NCI-H748 treated with DMSO at 0.1 percent for 48 hours (cell line): ENCODE measurements around the gene AAMDC.
"Not testable (repeated sequence)": the region's sequence is repeated elsewhere in the genome, so short reads cannot be mapped to it uniquely, and the experiment has no call there.

ENCODE experiments used
- DNase-seq: peaks from one replicate; lab custom pipeline; 2025; lab: John Stamatoyannopoulos, UW

The AAMDC gene

DNA sequence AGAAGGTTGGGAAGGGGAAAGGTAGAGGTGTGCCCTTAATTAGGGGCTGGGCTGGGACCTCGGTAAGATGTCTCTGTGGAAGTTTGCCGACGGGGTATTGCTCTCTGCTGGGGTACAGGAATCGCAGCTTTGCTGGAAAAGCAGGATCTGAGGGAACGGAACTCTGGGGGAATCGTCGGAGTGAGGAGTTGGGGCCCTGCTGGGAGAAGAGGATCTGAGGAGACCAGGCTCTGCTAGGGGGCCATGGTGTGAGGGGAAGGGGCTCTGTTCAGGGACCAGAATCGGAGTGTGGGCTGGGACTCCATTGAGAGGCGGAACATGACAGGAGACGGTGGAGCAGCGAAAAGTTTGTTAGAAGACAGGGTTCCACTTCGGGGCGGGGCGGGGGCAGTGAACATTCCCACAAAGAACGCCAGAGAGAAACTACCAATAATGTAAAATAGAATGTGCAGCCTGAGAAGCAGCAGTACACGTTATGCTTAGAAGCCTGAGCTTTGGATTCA lies 456 bp downstream of the AAMDC start:
- no peak for DNase-seq

DNA sequence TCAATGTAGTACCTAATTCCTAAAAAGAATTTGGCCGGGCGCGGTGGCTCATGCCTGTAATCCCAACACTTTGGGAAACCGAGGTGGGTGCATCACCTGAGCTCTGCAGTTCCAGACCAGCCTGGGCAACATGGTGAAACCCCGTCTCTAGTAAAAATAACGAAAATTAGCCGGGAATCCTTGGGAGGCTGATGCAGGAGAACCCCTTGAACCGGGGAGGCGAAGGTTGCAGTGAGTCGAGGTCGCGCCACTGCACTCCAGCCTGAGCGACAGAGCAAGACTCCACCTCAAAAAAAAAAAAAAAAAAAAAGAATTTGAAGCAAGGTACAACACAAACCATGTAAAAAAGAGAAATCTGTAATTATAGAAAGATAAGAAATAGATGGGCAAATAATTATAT lies 1.2 kb downstream of the AAMDC start:
- not testable (repeated sequence) for DNase-seq

DNA sequence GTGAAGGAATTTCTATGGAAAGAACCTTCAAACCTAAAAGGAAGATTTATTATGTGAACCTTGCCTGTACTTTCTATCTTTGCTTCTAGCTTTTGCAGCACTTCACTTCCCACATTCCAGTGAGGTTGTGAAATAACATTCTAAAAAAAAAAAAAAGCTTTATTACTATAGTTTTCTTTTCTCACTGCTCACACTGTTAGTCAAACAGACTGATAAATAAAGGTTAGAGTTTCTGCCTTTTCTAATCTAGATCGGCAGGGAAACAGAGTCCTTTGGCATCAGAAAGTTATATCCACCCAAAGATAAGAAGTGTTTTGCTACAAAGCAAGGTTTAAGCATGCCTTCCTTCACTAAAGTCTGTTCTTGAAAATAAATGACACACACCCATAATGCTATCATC lies 2.8 kb downstream of the AAMDC start:
- no peak for DNase-seq

DNA sequence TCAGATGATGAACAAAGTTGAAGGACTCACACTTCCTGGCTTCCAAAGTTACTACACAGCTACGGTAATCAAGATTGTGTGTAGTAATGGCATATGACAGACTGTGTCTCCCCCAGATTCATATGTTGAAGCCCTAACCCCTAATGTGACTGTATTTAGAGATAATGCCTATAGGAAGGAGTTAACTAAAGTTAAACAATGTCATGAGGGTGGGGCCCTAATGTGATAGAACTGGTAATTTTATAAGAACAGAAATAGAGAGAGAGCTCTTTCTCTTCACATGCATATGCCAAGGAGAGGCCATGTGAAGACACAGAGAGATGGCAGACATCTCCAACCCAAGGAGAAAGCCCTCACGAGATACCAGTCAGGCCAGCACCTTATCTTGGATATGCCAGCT lies 8.0 kb downstream of the AAMDC start:
- no peak for DNase-seq

DNA sequence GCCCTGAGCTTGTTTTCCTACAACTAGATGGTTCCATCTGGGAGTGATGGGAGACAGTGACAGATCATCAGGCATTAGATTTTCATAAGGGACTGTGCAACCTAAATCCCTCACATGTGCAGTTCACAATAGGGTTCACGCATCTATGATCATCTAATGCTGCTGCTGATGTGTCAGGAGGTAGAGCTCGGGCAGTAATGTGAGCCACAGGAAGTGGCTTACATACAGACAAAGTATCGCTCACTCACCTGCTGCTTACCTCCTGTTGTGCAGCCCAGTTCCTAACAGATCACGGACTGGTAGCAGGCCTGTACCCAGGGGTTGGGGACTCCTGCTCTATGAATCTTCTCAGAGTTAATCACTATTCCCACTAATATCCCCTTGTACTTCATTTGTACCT lies 12.4 kb downstream of the AAMDC start:
- no peak for DNase-seq

DNA sequence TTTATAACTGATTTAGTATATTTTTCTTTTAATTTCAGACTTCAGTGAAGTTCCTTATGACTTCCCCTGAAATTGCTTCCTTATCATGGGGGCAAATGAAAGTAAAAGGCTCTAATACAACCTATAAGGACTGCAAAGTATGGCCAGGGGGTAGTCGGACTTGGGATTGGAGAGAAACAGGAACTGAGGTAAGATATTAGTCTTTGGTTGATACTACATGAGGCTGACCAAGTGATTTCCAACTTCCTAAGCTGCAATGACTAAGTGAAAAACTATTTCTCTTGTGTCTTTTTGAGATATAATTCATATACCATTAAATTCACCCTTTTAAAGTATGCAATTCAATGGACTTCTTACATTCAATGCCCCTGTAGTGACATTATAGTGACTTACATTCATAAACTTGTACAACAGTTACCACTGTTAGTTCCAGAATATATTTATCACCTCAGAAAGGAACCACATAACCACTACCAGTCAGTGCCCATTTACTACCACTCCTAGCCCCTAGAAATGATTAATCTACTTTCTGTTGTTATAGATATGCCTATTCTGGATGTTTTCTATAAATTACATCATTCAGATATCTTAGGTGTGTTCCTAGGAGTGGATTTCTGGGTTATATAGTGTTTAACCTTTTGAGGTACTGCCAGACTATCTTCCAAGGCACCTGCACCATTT lies 21.6 kb downstream of the AAMDC start:
- DNase-seq = no peak

DNA sequence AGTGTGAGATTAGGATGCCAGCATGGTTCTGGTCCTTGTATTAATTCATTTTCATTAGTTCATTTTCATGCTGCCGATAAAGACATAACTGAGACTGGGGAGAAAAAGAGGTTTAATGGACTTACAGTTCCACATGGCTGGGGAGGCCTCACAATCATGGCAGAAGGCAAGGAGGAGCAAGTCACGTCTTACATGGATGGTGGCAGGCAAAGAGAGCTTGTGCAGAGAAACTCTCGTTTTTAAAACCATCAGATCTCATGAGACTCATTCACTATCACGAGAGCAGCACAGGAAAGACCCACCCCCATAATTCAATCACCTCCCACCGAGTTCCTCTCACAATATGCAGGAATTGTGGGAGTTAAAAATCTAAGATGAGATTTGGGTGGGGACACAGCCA lies 22.8 kb downstream of the AAMDC start:
- DNase-seq = not testable (repeated sequence)

DNA sequence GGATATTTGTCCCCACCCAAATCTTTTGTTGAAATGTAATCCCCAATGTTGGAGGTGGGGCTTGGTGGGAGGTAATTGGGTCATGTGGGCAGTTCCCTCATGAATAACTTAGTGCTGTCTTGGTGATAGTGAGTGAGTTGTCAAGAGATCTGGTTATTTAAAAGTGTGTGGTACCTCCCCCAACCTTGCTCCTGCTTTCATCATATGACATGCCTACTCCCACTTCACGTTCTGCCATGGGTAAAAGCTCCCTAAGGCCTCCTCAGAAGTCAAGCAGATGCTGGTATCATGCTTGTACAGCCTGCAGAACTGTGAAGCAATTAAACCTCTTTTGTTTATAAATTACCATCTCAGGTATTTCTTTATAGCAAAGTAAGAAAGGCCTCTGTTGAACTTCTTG lies 30.6 kb downstream of the AAMDC start:
- DNase-seq = no peak

DNA sequence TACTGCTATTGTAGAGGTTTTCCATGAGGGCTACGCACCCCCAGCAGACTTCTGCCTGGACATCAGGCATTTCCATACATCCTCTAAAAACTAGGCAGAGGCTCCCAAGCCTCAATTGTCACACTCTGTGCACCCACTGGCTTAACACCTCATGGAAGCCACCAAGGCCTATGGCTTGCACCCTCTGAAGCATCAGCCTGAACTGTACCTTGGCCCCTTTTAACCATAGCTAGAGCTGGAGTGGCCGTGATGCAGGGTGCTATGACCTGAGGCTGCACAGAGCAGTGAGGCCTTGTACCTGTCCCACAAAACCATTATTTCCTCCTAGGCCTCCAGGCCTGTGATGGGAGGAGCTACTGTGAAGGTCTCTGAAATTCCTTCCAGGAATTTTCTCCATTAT lies 33.9 kb downstream of the AAMDC start:
- DNase-seq = no peak

DNA sequence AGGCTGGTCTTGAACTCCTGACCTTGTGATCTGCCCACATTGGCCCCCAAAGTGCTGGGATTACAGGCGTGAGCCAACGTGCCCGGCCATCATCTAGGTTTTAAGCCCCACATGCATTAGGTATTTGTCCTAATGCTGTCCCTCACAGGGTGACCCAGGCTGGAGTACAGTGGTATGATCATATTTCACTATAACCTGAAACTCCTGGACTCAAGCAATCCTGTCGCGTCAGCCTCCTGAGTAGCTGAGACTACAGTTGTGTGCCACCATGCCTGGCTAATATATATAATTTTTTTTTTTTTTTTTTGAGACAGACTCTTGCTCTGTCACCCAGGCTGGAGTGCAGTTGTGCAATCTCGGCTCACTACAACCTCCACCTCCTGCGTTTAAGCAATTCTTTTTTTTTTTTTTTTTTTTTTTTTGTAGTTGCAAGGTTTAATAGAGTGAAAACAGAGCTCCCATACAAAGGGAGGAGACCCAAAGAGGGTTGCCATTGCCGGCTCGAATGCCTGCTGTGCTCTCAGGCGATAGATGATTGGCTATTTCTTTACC lies 37.0 kb downstream of the AAMDC start:
- not testable (repeated sequence) for DNase-seq

DNA sequence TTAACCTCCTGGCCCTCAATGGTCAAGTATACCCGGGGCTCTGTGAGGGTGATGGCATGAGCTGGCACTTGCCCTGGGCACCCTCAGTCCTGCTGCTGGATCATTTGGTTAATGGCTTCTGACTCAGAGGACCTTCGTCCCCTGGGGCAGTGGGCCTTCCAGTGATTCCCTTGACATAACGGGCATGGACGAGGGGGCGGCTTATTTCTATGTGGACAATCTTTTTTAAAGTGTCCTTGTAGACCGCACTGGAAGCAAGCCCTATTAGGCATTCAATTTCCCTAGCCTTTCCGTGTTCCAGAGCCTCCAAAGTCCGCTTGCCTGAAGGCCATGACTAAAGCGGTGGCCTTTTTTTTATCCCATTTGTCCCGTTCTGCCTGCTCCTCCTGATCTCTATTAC lies 40.5 kb downstream of the AAMDC start:
- not testable (repeated sequence) for DNase-seq

DNA sequence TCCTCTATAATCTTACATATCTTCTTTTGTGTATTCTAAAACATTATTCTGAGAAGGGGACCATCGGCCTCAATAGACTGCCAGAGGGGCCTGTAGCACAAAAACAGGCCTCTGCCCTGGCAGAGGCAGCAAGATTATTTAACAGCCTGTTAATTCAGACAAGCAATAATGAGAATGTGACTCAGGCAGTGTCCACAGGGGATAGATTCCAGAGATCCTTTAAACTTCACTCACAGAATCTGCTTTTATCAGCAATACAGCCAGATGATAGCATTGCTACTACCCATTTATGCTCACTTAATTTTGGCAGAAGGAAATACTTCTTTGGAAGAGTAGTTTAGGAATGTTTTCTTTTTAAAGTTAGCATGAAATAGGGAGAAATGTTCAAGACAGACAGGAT lies 44.9 kb downstream of the AAMDC start:
- no peak for DNase-seq

DNA sequence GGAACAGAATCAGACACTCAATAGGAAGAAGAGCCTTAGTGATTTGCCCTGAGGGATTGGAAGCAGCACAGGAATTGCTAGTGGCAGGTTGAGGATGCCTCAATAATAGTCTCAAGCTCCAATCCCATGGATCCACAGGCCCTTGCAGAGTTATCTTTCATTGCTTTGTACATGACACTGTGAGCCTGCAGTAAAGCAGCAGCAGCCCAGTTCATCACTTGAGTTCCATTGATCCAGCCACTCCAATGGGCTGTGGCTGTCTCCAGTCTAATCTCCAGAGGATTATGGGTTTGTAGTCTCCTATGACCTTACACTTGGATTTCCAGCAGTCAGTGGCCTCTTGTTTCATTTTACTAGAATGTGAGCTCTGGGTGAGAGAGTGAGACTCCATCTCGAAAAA lies 45.4 kb downstream of the AAMDC start:
- DNase-seq = no peak

DNA sequence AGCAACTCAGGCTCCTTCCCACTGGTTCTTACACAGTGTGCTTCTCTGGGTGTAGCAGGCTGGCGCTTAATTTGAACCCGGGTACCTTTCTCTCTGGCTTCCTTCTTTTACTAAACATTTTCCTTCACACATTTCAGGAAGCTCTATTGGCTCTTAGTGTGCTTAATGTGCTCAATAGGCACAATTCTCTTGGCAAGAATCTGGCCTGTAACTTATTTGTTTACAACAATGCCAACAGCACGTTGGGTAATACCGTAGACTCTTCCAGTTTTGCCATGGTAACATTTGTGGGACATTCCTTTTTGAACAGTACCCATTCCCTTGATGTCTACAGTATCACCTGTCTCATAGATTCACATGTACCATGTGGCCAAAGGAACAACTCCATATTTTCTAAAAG lies 47.8 kb downstream of the AAMDC start:
- no peak for DNase-seq

DNA sequence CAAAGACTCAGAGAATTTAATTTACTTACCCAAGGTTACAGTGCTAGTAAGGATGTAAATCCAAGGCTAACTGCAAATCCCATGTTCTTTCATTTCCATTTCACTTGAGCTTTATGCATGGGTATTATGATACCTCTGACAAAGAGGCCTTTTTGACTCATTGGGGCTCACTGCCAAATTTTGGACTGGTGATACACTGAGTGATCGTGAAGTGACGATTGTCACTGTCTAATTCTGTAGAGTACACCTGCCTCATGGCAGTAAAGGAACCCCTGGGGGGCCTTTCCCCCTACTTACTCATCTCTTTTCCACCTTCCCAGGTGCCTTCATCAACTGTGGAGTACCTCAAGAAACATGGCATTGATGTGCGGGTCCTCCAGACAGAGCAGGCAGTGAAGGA lies 50.9 kb downstream of the AAMDC start:
- no peak for DNase-seq

DNA sequence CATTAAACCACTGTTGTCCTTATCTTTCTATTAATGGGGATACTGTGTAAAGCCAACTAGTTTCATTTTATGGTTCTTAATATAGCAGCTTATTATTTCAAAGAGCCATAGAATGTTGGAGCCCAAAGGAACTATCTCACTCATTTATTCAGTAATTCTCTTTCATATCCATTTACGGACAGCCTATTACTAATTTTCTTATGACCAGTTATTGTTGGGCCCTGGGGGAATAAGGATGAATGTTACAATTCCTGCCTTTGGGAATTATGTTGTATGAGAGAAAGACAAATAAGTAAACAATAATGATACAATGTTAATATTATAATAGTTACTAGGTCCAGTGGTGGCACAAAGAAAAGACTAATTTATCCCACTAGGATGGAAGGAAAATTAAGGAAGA lies 52.4 kb downstream of the AAMDC start:
- DNase-seq = no peak

DNA sequence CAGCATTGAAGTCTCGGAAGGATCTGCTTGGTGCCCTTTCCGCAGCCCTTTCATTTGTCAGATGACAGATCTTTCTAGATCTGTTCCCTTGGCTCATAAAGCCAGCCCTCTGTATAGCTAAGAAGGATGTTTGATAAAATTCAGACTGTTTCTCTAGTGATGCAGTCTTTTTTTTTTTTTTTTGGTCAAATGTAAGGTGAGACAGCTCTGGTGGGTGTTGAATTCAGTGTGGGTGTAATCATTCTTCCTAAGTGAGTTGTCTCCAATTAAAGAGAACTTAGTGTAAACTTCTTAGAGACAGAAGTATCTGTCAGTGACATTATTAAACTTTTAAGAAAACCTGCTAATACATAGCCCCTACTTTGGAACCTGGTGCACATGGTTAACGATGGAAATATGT lies 53.3 kb downstream of the AAMDC start:
- DNase-seq = no peak

DNA sequence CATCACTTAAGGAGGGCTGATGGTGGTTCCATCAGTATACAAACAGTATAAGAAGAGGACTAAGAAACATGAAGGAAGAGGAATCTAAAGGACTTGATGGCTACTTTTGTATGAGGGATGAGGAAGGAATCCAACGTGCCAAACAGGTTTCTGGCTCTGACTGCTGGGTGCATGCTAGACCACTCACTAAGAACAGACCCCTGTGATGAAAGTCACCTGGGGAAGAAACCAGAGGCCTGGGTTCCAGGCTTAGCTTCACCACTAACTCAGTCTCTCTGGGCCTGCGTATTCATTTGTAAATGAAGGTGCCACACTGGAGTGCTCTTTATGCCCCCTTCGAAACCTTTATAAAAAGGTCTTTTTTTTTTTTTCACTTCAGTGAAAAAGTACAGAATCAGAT lies 55.1 kb downstream of the AAMDC start:
- no peak for DNase-seq

DNA sequence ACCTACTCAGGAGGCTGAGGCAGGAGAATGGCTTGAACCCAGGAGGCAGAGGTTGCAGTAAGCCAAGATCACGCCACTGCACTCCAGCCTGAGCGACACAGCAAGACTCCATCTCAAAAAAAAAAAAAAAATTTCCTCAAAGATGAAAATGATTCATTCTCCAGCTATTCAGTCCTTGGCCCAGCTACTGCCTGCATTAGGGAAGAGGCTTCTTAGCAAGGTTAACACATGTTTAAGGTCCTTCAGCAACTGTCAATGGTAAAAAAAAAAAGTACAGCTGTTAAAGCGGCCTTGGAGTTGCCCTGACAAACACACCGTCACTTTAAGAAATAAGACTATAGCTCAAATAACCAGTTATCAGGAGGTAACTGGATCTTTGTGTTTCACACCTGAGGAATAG lies 57.3 kb downstream of the AAMDC start:
- DNase-seq = not testable (repeated sequence)

DNA sequence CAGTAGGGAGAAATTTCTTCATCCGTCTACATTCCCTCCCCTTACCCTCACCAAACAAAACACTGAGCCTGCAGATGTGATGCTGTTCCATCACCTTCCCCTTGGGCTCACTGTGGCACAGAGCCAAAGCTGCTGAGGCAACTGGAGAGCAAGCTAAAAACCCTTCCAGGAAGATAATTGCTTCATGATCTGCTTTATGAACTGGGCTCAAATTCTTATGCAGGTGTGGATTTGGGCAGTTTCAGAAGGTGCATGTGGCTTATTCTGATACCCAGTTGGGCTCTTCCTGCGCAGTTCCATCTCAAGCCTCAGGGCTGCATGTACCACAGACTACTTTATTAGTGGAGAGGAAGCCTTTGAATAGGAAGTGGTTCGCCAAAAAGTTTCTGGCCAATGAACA lies 58.3 kb downstream of the AAMDC start:
- no peak for DNase-seq

DNA sequence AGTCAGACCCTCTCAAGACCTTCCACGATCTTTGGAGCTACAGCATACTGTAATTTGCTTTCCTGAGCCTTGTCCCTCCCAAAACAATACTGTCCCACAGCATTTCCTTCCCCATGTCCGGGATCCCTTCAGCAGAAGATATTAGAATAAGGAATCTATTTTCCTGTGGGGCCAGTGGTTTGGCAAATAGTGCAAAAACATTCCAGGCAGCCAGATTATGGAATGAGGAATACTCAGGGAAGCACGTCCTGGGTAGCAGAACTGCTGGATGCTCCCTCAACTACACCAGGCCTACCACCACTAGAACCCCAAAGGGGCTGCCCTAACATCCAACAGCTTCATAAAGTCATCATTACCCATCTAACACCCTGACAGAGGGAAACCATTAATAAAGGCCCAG lies 61.5 kb downstream of the AAMDC start:
- DNase-seq = no peak

DNA sequence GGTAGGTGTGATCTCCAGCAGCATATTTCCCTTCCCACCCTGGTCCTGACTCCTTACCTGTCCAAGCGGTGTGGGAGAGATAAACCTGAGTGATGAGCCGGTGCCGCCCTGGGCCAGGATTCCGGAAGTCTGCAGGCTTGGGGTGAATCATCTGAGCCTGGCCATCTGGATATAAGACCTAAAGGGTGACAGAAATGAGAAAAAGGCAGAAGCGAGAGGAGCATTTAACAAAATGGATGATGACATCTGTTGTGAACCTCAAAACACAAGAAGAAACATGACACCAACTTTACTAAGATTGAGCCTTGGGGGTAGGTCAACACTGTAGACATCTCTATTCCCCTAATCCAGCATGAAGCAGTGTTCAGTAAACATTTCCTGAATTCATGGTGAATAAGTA lies 62.8 kb downstream of the AAMDC start:
- DNase-seq = no peak

DNA sequence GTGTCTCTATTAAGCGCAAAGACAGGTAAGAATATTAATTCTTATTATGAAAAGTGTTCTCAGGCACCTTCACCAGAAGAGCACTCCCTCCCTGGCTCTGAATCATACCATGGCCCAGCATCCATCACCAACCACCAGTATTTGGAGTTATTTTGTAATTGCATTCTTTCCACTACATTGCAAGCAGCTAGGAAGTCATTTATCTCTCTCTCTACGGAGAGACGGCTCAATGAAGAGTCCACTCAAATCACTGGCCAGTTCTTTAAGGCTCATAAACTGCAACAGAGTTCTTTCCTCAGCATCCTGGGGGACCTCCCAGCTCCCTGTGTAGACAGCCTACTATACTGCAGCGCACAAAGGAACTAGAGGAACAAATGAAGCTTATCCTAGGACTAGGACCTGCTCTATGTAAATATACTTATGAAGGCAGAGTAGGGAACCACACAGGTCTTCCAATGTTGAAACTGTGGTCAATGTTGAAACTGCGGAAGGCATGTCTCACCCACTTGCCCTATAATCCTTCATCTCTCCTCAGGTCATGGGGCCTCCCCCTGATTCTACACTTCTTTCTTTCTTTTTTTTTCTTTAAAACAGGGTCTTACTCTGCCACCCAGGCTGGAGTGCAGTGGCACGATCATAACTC lies 63.4 kb downstream of the AAMDC start:
- DNase-seq = no peak

DNA sequence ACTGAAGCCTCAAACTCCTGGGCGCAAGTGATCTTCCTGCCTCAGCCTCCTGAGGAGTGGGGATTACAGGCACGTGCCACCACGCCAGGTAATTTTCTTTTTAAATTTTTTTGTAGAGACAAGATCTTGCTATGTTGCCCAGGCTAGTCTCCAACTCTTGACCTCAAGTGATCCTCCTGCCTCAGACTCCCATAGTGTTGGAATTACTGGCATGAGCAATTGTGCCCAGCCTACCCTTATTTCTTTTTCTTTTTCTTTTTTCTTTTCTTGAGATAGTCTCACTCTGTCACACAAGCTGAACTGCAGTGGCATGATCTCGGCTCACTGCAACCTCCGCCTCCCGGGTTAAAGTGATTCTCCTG lies 63.9 kb downstream of the AAMDC start:
- DNase-seq = no peak
